GM18868 (cell line): Measurements from ENCODE around the gene ZMAT2.
"Not testable (repeated sequence)": the region's sequence is repeated elsewhere in the genome, so short reads cannot be mapped to it uniquely, and the experiment has no call there.

Experiments used
- ATAC-seq: cut with Tn5 transposase; IDR thresholded peaks from one replicate; pipeline ENCODE4 v1.9.1; 2021; ENCODE audit warnings: mild to moderate bottlenecking, moderate library complexity; ENCODE audit not compliant: unreplicated experiment

Gene ZMAT2

GRCh38 chr5:140707812-140708211, 7.6 kb downstream of the ZMAT2 start:
- ATAC-seq, result no peak

GRCh38 chr5:140708787-140709186, 8.5 kb downstream of the ZMAT2 start:
- not testable (repeated sequence) for ATAC-seq

- peak; percentile 87 for ATAC-seq
Measured at GRCh38 chr5:140710899-140711552, 10.8 kb downstream of the ZMAT2 start.

GRCh38 chr5:140711794-140712193, 11.5 kb downstream of the ZMAT2 start:
- ATAC-seq, result no peak

- no peak for ATAC-seq
Measured at GRCh38 chr5:140713562-140714094, 13.4 kb downstream of the ZMAT2 start.

- not testable (repeated sequence) for ATAC-seq
Measured at GRCh38 chr5:140716238-140716637, 16.0 kb downstream of the ZMAT2 start.

GRCh38 chr5:140718266-140718592, 18.0 kb downstream of the ZMAT2 start:
- ATAC-seq, result no peak

- not testable (repeated sequence) for ATAC-seq
Measured at GRCh38 chr5:140720738-140721137, 20.5 kb downstream of the ZMAT2 start.

- not testable (repeated sequence) for ATAC-seq
Measured at GRCh38 chr5:140721395-140721794, 21.1 kb downstream of the ZMAT2 start.

- peak; percentile 97 for ATAC-seq
Measured at GRCh38 chr5:140725799-140726471, 25.7 kb downstream of the ZMAT2 start.

- no peak for ATAC-seq
Measured at GRCh38 chr5:140733098-140733497, 32.9 kb downstream of the ZMAT2 start.

- ATAC-seq, result no peak
Measured at GRCh38 chr5:140734354-140734753, 34.1 kb downstream of the ZMAT2 start.

GRCh38 chr5:140737486-140737885, 37.2 kb downstream of the ZMAT2 start:
- no peak for ATAC-seq

- ATAC-seq, result no peak
Measured at GRCh38 chr5:140741967-140742366, 41.7 kb downstream of the ZMAT2 start.

GRCh38 chr5:140753561-140753960, 53.3 kb downstream of the ZMAT2 start:
- no peak for ATAC-seq
